ENCODE results near the gene PTBP1. TPM values are rescaled to one million over a fixed set of nuclear protein-coding genes. Genes with fewer than 3 reads are reported as not detected.
A peak's percentile ranks its signal among the peaks of the same experiment; 100 is the strongest.

The PTBP1 gene
- total and polyA plus RNA-seq, 2 donors (not counting 3 experiments of a cell fraction or from before 2014, with no cell fraction given): 382 to 623 TPM

GRCh38 chr19:815775-816499 is 18.7 kb downstream of the PTBP1 start:
- dilution Hi-C loops (cut with MboI; ENCODE audit: extremely low pct_ligation_motif_present, low sequenced_read_pairs): no loop called here
- FAIRE-seq: no peak
- peaks cover 6 to 12% of the 10 kb centered on the region in 2 experiments for H3K36me3 ChIP-seq (ENCODE audit: control insufficient read depth in 2 of 2, extremely low read depth in 1 of 2, insufficient read depth in 2 of 2, low read length in 2 of 2)

GRCh38 chr19:816500-816857 is 19.2 kb downstream of the PTBP1 start:
- Histone ChIP-seq H3K4me2 (ENCODE audit: insufficient read depth, low read length) (no peak overlapping the region), H3K9ac (replicated peaks; ENCODE audit: extremely low read depth, insufficient read depth, low read length) (no peak overlapping the region), H2AFZ (ENCODE audit: low read depth, low read length) (no peak overlapping the region), H3K27me3 (ENCODE audit: control insufficient read depth in 2 of 2, insufficient read depth in 2 of 2, low read length in 2 of 2) (no peaks in the 10 kb centered on the region), H3K9me1 (replicated peaks; ENCODE audit: control insufficient read depth, extremely low read depth, insufficient read depth, low read length) (no peaks in the 10 kb centered on the region), H3K4me3 (replicated peaks in 1 of 3; ENCODE audit: insufficient read depth in 1 of 3, low read depth in 1 of 3, low read length in 3 of 3) (no peak overlapping the region), H4K20me1 (replicated peaks; ENCODE audit: control insufficient read depth, extremely low read depth, insufficient read depth, low read length) (peaks cover under 1% of the 10 kb centered on the region), H3K9me3 (replicated peaks; ENCODE audit: control insufficient read depth, insufficient read depth, low read length) (no peaks in the 10 kb centered on the region), H3K79me2 (ENCODE audit: control insufficient read depth, insufficient read depth, low read length) (no peaks in the 10 kb centered on the region), H3K27ac (ENCODE audit: insufficient read depth, low read depth, low read length) (no peak overlapping the region), H3K36me3 (ENCODE audit: control insufficient read depth in 2 of 2, extremely low read depth in 1 of 2, insufficient read depth in 2 of 2, low read length in 2 of 2) (peaks cover 2 to 10% of the 10 kb centered on the region in 2 experiments), H3K4me1 (ENCODE audit: control insufficient read depth, extremely low read depth, insufficient read depth, low read length) (no peaks in the 10 kb centered on the region)
- dilution Hi-C loops (cut with MboI; ENCODE audit: extremely low pct_ligation_motif_present, low sequenced_read_pairs): no loop called here
- TF ChIP-seq EZH2 (IDR thresholded peaks at IDR 0.05; ENCODE audit: borderline replicate concordance, low read depth, low read length, severe bottlenecking) (no peak), GATA2 (IDR thresholded peaks at IDR 0.05; ENCODE audit: insufficient read depth, insufficient read length, low read depth, low read length) (no peak), POLR2A (IDR thresholded peaks at IDR 0.05; ENCODE audit: low read depth, low read length) (no peak), JUN (IDR thresholded peaks at IDR 0.05; ENCODE audit: borderline replicate concordance, insufficient read depth, insufficient read length, low read depth) (no peak), MAX (IDR thresholded peaks at IDR 0.05; ENCODE audit: insufficient read depth, insufficient read length) (no peak), MYC (IDR thresholded peaks at IDR 0.05; ENCODE audit: low read depth, low read length) (no peak), FOS (IDR thresholded peaks at IDR 0.05; ENCODE audit: borderline replicate concordance, insufficient read depth, low read length) (no peak), POLR2AphosphoS5 (IDR thresholded peaks at IDR 0.05; ENCODE audit: insufficient read depth, low read depth, low read length) (no peak), CTCF (IDR thresholded peaks at IDR 0.05; ENCODE audit: extremely low read depth in 1 of 2, insufficient read depth in 1 of 2, low read depth in 1 of 2, low read length in 2 of 2) (no peak)
- intact Hi-C loops (cut with micrococcal nuclease): no loop called here
- CTCF ChIA-PET: no interaction called here
- no TSS peak for BruUV-seq (replicated peaks)
- FAIRE-seq (no peak), DNase-seq (ENCODE audit: low read depth, low spot score) (no peak)
- POLR2A ChIA-PET: no interaction called here

More at GRCh38 chr19:815775-816499, 18.7 kb downstream of the PTBP1 start:
- Histone ChIP-seq H3K4me2 (ENCODE audit: insufficient read depth, low read length) (no peak overlapping the region), H3K9me1 (replicated peaks; ENCODE audit: control insufficient read depth, extremely low read depth, insufficient read depth, low read length) (no peaks in the 10 kb centered on the region), H3K27me3 (ENCODE audit: control insufficient read depth in 2 of 2, insufficient read depth in 2 of 2, low read length in 2 of 2) (no peaks in the 10 kb centered on the region), H3K9me3 (replicated peaks; ENCODE audit: control insufficient read depth, insufficient read depth, low read length) (no peaks in the 10 kb centered on the region), H3K4me1 (ENCODE audit: control insufficient read depth, extremely low read depth, insufficient read depth, low read length) (no peaks in the 10 kb centered on the region), H3K4me3 (replicated peaks in 1 of 3; ENCODE audit: insufficient read depth in 1 of 3, low read depth in 1 of 3, low read length in 3 of 3) (no peak overlapping the region), H4K20me1 (replicated peaks; ENCODE audit: control insufficient read depth, extremely low read depth, insufficient read depth, low read length) (peaks cover 3% of the 10 kb centered on the region), H3K9ac (replicated peaks; ENCODE audit: extremely low read depth, insufficient read depth, low read length) (no peak overlapping the region), H2AFZ (ENCODE audit: low read depth, low read length) (no peak overlapping the region), H3K79me2 (ENCODE audit: control insufficient read depth, insufficient read depth, low read length) (no peaks in the 10 kb centered on the region), H3K27ac (ENCODE audit: insufficient read depth, low read depth, low read length) (no peak overlapping the region)
- ChIA-PET POLR2A (no interaction called here), CTCF (no interaction called here)
- intact Hi-C loops (cut with micrococcal nuclease): no loop called here
- TF ChIP-seq POLR2A (IDR thresholded peaks at IDR 0.05; ENCODE audit: low read depth, low read length) (peak; percentile 17), FOS (IDR thresholded peaks at IDR 0.05; ENCODE audit: borderline replicate concordance, insufficient read depth, low read length) (no peak)
- BruUV-seq (replicated peaks): no TSS peak
- DNase-seq (ENCODE audit: low read depth, low spot score): no peak

All from endothelial cell of umbilical vein (primary cell).